NT2/D1 (cell line): ENCODE data around the gene GOLGB1.

ENCODE experiments used
- DNase-seq: peaks from one replicate; pipeline ENCODE4 v3.0.0-alpha.2; 2011; ENCODE audit warnings: low read depth, low spot score
- H3K27me3 ChIP-seq: 2 replicates; pipeline ENCODE4 v1.6.0; 2011; ENCODE audit warnings: mild to moderate bottlenecking; ENCODE audit not compliant: insufficient read length, insufficient read depth
- H3K36me3 ChIP-seq: 2 replicates; pipeline ENCODE4 v1.6.1; 2011; ENCODE audit warnings: mild to moderate bottlenecking, low read length, mixed read lengths; ENCODE audit not compliant: insufficient read depth, insufficient read length
- H3K4me1 ChIP-seq: 2 replicates; pipeline ENCODE4 v1.5.1; 2011; ENCODE audit not compliant: insufficient read depth, insufficient read length
- H3K4me3 ChIP-seq: 2 replicates; pipeline ENCODE4 v1.5.1; 2011; ENCODE audit warnings: low read depth; ENCODE audit not compliant: insufficient read length
- H3K9ac ChIP-seq: 2 replicates; pipeline ENCODE4 v1.6.0; 2011; ENCODE audit warnings: low read depth; ENCODE audit not compliant: insufficient read length
- H3K9me3 ChIP-seq: 2 replicates; pipeline ENCODE4 v1.5.1; 2011; ENCODE audit warnings: mild to moderate bottlenecking, low read length; ENCODE audit not compliant: insufficient read depth
- SUZ12 ChIP-seq: IDR thresholded peaks from 2 replicates; pipeline ENCODE4 v1.6.1; 2011; ENCODE audit not compliant: insufficient read length, insufficient read depth; ENCODE audit errors: extremely low read depth
- YY1 ChIP-seq: IDR thresholded peaks from 2 replicates; pipeline ENCODE4 v1.6.1; 2011; ENCODE audit not compliant: insufficient read length, insufficient read depth
- ZNF274 ChIP-seq: IDR thresholded peaks from 2 replicates; pipeline ENCODE4 v1.6.1; 2011; ENCODE audit warnings: mild to moderate bottlenecking, low read depth, low read length

The GOLGB1 gene

DNA sequence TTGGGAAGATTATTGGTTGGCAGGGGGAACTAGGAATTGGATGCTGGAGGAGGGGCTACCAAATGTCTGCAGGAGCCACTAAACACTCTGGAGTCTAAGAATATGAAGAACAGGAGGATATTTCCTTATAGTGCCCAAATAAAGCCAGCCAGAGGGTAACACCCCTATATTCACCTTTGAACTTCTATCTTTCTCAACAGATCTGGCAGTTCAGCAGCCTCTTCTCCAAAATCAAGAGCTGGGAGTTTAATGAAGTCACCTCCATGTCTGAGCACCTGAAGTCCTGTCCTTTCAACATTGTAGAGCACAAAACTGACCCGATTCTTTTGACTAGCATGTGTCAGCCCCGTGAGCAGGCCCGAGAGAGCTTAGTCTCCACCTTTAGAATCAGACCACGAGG, 123.0 kb downstream of the GOLGB1 start:
- H3K4me3 ChIP-seq: no peak overlapping the region
- H3K36me3 ChIP-seq: no peaks in the 10 kb centered on the region
- TF ChIP-seq ZNF274 (no peak), YY1 (no peak), SUZ12 (no peak)
- DNase-seq: no peak
- no peaks in the 10 kb centered on the region for H3K27me3 ChIP-seq
- no peaks in the 10 kb centered on the region for H3K4me1 ChIP-seq
- no peak overlapping the region for H3K9ac ChIP-seq
- no peaks in the 10 kb centered on the region for H3K9me3 ChIP-seq

GRCh38 chr3:121624147-121624899, 125.2 kb downstream of the GOLGB1 start:
- TF ChIP-seq YY1: no peak
- no peak overlapping the region for H3K9ac ChIP-seq
- no peak overlapping the region for H3K4me3 ChIP-seq
- H3K9me3 ChIP-seq: no peaks in the 10 kb centered on the region
- no peaks in the 10 kb centered on the region for H3K36me3 ChIP-seq
- no peak for DNase-seq
- no peaks in the 10 kb centered on the region for H3K4me1 ChIP-seq
- H3K27me3 ChIP-seq: no peaks in the 10 kb centered on the region

- Histone ChIP-seq H3K9me3 (no peaks in the 10 kb centered on the region), H3K4me1 (no peaks in the 10 kb centered on the region), H3K9ac (no peak overlapping the region), H3K27me3 (no peaks in the 10 kb centered on the region), H3K36me3 (no peaks in the 10 kb centered on the region), H3K4me3 (no peak overlapping the region)
- no peak for DNase-seq
- no peak for TF ChIP-seq ZNF274
- no peak for TF ChIP-seq SUZ12
Measured at GRCh38 chr3:121621491-121621890, 128.1 kb downstream of the GOLGB1 start.

GRCh38 chr3:121619691-121620090, 129.8 kb downstream of the GOLGB1 start:
- no peaks in the 10 kb centered on the region for H3K27me3 ChIP-seq
- no peak for TF ChIP-seq YY1
- no peak for TF ChIP-seq ZNF274
- TF ChIP-seq SUZ12: no peak
- H3K9ac ChIP-seq: no peak overlapping the region
- H3K4me3 ChIP-seq: no peak overlapping the region
- no peaks in the 10 kb centered on the region for H3K36me3 ChIP-seq
- no peaks in the 10 kb centered on the region for H3K9me3 ChIP-seq
- DNase-seq: no peak
- H3K4me1 ChIP-seq: no peaks in the 10 kb centered on the region
